Mucosa of stomach (tissue), 1 donor: ENCODE measurements around the gene CITED2.

ENCODE experiments used
- H3K27me3 ChIP-seq: one replicate; pipeline ENCODE4 v1.7.0; 2013; ENCODE audit warnings: mild to moderate bottlenecking, low read length; ENCODE audit not compliant: control insufficient read depth, insufficient read depth
- H3K36me3 ChIP-seq: one replicate; pipeline ENCODE4 v1.7.0; 2013; ENCODE audit warnings: low read length; ENCODE audit not compliant: control insufficient read depth, insufficient read depth
- H3K4me1 ChIP-seq: one replicate; pipeline ENCODE4 v1.7.0; 2013; ENCODE audit warnings: mild to moderate bottlenecking, low read length; ENCODE audit not compliant: control insufficient read depth, insufficient read depth
- H3K4me3 ChIP-seq: one replicate; pipeline ENCODE4 v1.7.0; 2013; ENCODE audit warnings: low read length
- H3K9ac ChIP-seq: one replicate; pipeline ENCODE4 v1.7.0; 2013; ENCODE audit warnings: mild to moderate bottlenecking, low read length, moderate library complexity
- H3K9me3 ChIP-seq: one replicate; pipeline ENCODE4 v1.7.0; 2013; ENCODE audit warnings: mild to moderate bottlenecking, low read length, moderate library complexity; ENCODE audit not compliant: control insufficient read depth
- donor health status: Pancreatic carcinoma.

The CITED2 gene

DNA sequence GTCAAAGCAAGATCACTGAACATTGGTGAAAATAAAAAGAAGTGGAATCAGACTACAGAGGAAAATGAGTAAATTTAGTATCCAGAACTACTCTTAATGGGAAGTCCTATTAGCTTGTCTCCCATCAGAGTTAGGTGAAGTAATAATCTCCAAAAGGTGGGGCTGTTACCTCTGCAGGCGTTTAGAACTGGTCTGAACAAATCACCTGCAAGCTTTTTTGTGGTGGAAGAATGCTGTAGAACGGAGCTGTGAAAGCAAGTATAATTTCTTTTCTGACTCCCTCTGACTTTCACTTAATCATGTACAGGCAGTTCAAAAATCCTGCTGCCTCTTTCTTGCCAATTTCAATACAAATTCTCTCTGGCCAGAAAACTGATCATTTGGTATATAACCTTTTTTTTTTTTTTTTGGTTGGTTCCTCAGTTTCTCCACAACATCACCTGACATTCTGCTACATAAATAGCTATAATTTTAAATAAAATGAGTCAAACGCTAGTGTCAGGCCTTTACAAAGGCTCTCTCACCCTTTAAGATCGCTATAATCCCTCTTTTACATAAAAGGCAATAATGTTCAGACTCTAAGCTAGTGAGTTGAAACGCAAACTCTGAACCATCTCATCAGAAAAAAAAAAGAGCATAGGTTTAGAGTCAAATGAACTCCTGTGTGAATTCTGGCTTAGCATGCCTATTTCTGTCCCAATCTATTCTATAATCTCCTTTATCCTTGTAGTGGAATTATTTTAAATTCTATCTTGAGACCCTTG lies 38.8 kb downstream of the CITED2 start:
- Histone ChIP-seq H3K4me1 (no peaks in the 10 kb centered on the region), H3K9ac (no peak overlapping the region), H3K4me3 (no peak overlapping the region), H3K9me3 (no peaks in the 10 kb centered on the region), H3K36me3 (no peaks in the 10 kb centered on the region), H3K27me3 (no peaks in the 10 kb centered on the region)

DNA sequence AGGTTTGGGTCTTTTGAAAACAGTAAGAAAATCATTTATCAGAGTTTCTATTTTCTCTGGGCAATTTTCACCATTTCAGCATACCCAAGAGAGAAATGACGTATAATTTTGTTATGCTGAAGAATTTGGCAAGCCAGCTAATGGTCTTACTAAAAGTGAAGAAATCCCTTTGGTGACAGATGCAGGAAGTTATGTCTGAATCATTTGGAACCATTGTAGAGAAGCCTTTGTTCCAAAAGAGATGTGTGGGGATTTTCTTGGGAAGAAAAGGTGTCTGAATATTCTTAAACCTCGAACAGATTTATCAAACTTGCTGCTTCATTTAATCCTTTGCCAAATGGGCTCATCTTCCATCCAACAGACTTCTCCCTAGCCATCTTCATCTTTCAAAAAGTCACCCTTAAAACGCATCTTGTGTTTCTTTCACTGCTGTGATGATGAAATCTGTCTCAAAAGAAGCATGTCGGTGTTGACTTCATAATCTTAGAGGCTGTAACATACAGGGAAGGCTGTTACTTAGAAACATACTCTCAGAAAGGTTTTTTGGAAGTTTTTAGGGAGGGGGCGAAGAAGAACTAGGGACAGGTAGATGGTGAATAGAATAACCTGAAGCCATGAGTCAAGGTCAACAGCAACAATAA lies 39.5 kb downstream of the CITED2 start:
- Histone ChIP-seq H3K9me3 (no peaks in the 10 kb centered on the region), H3K4me1 (no peaks in the 10 kb centered on the region), H3K4me3 (no peak overlapping the region), H3K36me3 (no peaks in the 10 kb centered on the region), H3K9ac (no peak overlapping the region), H3K27me3 (no peaks in the 10 kb centered on the region)

DNA sequence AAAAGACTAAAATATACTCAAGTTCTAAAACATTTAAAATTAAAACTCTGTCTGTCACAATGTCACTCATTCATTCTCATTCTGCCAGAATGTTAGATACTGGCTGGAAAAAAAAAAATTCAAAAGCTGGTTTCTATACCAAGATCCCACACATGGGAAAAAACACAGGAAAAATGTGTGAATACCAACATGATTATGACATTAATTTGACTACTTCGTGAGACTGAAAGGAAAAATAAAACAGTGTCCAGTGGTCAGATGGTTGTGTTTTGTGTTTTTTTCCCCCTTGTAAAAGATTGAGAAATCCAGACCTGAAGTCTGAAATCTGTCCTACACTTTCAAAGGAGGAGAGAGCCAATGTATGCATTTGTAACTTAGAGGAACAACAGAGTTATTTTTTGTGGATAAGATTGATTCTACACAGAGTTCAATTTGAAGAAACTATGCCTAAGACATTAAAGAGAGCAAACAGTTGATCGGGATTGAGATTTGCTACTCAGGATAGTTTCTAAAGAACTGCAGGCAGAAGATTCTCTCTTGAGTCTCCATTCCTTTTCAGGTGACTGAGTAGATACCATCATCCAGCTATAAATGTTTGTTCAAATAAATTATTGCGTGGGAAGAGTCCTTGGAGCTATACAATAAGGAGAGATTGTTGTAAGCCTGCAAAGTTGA lies 43.5 kb downstream of the CITED2 start:
- Histone ChIP-seq H3K9me3 (no peaks in the 10 kb centered on the region), H3K4me1 (no peaks in the 10 kb centered on the region), H3K9ac (no peak overlapping the region), H3K36me3 (no peaks in the 10 kb centered on the region), H3K4me3 (no peak overlapping the region), H3K27me3 (no peaks in the 10 kb centered on the region)

DNA sequence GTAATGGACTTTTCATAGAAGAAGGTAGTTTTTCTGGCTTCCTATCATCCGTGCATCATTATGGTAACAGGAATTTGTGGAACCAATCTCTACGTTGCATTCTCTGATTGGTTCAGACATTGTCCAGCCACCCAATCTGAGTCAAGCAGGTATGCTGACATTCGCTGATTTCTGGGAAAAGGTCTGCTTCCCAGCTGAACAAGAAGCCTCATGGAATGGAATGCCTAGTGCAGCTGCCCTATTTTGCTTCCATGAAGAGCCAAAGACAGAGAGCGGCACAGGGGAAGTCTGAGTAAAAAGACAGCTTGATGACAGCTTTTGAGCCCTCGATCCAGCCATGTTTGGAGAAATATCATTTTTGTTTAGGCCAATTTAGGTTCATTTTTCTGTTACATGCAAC lies 44.1 kb downstream of the CITED2 start:
- no peak overlapping the region for H3K4me3 ChIP-seq
- H3K4me1 ChIP-seq: no peaks in the 10 kb centered on the region
- no peaks in the 10 kb centered on the region for H3K36me3 ChIP-seq
- H3K9ac ChIP-seq: no peak overlapping the region
- no peaks in the 10 kb centered on the region for H3K9me3 ChIP-seq
- H3K27me3 ChIP-seq: no peaks in the 10 kb centered on the region

DNA sequence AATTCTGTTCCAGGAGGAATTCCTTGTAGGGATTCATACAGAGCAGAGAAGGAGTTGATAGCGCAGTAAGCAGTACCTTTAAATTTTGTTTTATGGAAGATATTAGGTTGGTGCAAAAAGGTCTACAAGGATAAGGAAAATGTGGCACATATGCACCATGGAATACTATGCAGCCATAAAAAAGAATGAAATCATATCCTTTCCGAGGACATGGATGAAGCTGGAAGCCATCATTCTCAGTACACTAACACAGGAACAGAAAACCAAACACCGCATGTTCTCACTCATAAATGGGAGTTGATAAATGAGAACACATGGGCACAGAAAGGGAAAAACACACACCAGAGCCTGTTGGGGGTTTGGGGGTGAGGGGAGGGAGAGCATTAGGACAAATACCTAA lies 45.2 kb downstream of the CITED2 start:
- Histone ChIP-seq H3K36me3 (no peaks in the 10 kb centered on the region), H3K9me3 (no peaks in the 10 kb centered on the region), H3K27me3 (no peaks in the 10 kb centered on the region), H3K9ac (no peak overlapping the region), H3K4me3 (no peak overlapping the region), H3K4me1 (no peaks in the 10 kb centered on the region)

DNA sequence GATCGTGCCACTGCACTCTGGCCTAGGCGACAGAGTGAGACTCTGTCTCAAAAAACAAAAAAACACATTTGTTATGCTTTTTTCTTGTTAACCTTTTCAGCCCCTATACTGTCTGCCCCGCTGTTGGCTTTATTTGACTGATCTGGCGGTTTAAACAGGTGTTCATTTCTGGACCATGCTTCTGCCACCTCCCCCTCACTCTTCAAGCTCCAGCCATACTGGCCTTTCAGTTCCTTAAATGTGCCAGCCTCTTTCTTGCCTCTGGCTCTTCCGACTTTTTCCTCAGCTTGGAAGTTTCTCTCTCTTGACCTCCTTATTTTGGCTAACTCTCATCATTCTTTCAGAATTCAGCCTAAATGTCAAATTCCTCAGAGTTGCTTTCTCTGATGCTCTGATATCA lies 47.4 kb downstream of the CITED2 start:
- Histone ChIP-seq H3K4me3 (no peak overlapping the region), H3K9ac (no peak overlapping the region), H3K27me3 (no peaks in the 10 kb centered on the region), H3K9me3 (no peaks in the 10 kb centered on the region), H3K4me1 (no peaks in the 10 kb centered on the region), H3K36me3 (no peaks in the 10 kb centered on the region)

DNA sequence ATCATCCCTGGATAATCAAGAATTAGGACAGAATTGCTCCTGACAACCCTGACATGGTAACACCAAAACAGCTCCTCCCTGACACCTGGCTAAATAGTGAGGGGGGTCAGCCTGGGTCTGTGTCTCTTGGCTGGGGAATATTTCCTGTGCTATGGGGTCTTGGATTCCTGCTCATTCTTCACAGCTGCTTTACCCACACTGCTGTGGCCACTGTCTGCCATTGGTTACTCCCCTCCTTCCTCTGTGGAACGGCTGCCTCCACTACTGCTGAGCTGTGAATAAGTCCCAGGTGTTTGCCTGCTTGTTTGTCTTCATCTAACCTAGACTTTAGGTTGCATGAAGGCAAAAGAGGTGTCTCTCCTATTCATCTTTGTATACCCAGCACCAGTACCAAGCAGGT lies 48.8 kb downstream of the CITED2 start:
- Histone ChIP-seq H3K4me3 (no peak overlapping the region), H3K4me1 (no peaks in the 10 kb centered on the region), H3K27me3 (no peaks in the 10 kb centered on the region), H3K36me3 (no peaks in the 10 kb centered on the region), H3K9me3 (no peaks in the 10 kb centered on the region), H3K9ac (no peak overlapping the region)

DNA sequence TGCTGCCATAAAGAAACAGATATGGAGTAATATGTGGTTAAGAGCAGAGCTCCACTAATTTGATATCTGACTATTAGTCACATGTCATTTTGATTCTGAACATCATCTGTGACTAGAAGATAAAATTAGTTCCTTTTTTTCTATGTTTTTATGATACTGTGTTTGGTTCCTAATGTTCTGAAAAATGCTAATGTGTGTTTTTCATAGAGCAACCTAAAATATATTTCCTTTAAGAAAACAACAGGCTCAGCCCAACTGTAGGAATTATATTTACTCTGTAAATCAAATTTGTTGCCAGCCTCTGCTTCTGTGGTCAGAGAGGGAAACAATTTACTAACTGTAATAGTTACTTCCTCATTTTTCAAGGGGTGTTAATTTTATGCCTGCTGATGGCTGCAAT lies 49.3 kb downstream of the CITED2 start:
- no peak overlapping the region for H3K4me3 ChIP-seq
- H3K9me3 ChIP-seq: no peaks in the 10 kb centered on the region
- no peaks in the 10 kb centered on the region for H3K36me3 ChIP-seq
- H3K4me1 ChIP-seq: no peaks in the 10 kb centered on the region
- H3K27me3 ChIP-seq: no peaks in the 10 kb centered on the region
- H3K9ac ChIP-seq: no peak overlapping the region

DNA sequence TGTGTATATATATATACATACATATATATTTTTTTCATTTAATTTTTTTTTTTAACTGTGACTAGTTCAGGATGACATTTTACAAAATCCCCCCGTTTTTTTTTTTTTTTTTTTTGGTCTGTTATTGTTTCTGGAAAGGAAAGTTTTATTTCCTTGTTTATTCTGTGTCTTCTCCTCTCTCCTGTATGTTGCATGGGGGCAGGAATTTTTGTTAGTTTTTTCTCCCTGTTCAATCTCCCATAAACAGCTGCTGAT lies 50.2 kb downstream of the CITED2 start:
- H3K4me1 ChIP-seq: no peaks in the 10 kb centered on the region
- H3K36me3 ChIP-seq: no peaks in the 10 kb centered on the region
- H3K9me3 ChIP-seq: no peaks in the 10 kb centered on the region
- no peak overlapping the region for H3K9ac ChIP-seq
- no peaks in the 10 kb centered on the region for H3K27me3 ChIP-seq
- H3K4me3 ChIP-seq: no peak overlapping the region

DNA sequence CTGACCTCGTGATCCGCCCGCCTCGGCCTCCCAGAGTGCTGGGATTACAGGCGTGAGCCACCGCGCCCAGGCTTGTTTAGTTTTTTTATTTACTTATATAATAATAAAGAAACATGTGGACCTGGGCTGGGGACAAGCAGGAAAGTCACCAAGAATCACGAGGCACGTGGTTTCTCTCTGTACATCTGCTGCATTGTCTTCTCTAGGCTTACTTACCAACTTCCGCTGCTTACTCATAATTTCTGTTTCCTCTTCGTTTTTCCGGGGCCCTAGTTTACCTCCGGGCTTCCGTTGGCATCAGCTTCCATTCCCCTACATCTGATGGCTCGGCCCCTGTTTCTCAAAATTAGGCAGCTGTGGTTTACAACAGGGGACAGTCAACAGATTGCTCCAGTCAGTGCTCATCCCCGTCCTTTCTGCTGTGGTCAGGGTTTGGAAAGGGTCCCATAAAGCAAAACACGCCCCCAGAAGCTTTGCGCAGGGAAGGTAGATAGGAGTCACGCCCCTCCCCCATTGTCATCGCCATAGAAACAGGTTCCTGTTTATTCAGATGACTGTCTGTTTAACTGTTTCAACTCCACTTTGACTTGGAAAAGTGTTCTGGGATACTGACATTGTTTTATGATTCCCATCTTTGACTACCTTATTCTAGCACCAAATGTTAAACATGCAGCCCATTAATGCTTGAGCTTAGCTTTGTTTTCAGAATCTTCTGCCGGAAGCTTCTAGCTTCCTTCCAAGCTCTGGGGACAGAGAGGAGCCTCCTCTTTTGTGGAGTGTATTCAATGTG lies 50.7 kb downstream of the CITED2 start:
- Histone ChIP-seq H3K36me3 (no peaks in the 10 kb centered on the region), H3K9me3 (no peaks in the 10 kb centered on the region), H3K4me1 (no peaks in the 10 kb centered on the region), H3K4me3 (no peak overlapping the region), H3K27me3 (no peaks in the 10 kb centered on the region), H3K9ac (no peak overlapping the region)
